HepG2 (cell line): ENCODE results near the gene FNIP2. TPM values are rescaled to one million over a fixed set of nuclear protein-coding genes. Genes with fewer than 3 reads are reported as not detected.
A peak's percentile ranks its signal among the peaks of the same experiment; 100 is the strongest.

Source experiments
- ATAC-seq: fragments of 200-7000 bp; cut with Tn5 transposase; 3 replicates; pipeline ENCODE4 v1.9.1; 2020; ENCODE audit warnings: mild to moderate bottlenecking, moderate library complexity
- BruUV-seq: library from RNA; stranded (reverse); fragments of 400-500 nt; replicated peaks from 2 replicates; lab custom pipeline; 2021; lab: Mats Ljungman, UMichigan
- CTCF ChIA-PET: fragments of 300-600 bp; formaldehyde crosslinking; extraction: SDS; loops from one replicate; lab custom pipeline; 2021; ENCODE audit warnings: low total read pairs, inconsistent platforms, low intra/inter-chr PET ratio; lab: Yijun Ruan, JAX
- POLR2A ChIA-PET: fragments of 350-600 bp; sonication (Branson Sonifier 250); formaldehyde crosslinking; loops from one replicate; lab custom pipeline; 2020; ENCODE audit warnings: antibody characterized with exemption, inconsistent platforms; lab: Yijun Ruan, JAX
- DNase-seq: peaks from one replicate; pipeline ENCODE4 v3.0.0-alpha.2; 2015; ENCODE audit warnings: low spot score
- FAIRE-seq: peaks from 3 replicates; lab custom pipeline; 2011; peaks lifted over from hg19 to GRCh38; lab: Jason Lieb, UNC
- H2AFZ ChIP-seq: one replicate; pipeline ENCODE4 v1.6.1; 2011; ENCODE audit warnings: low read length, inconsistent platforms
- H3K27ac ChIP-seq: fragments of 300-600 bp; 3 replicates; pipeline ENCODE4 v1.8.0; 2011; ENCODE audit warnings: mixed run types, mild to moderate bottlenecking, mixed read lengths, low read length, inconsistent platforms; ENCODE audit not compliant: insufficient read depth; ENCODE audit errors: extremely low read length
- H3K27me3 ChIP-seq, 2 experiments: fragments of 200-600 bp in 1 of 2; 2 replicates in 1 of 2; 3 replicates in 1 of 2; pipeline versions ENCODE4 v1.6.0 to v1.8.0; 2011; ENCODE audit warnings: low read length in 2 of 2, mild to moderate bottlenecking in 2 of 2, moderate library complexity in 2 of 2, inconsistent platforms in 1 of 2; ENCODE audit not compliant: insufficient read depth in 2 of 2, control insufficient read depth in 1 of 2
- H3K36me3 ChIP-seq, 2 experiments: fragments of 200-600 bp in 1 of 2; replicated peaks in 1 of 2; 2 replicates in 1 of 2; 3 replicates in 1 of 2; pipeline versions ENCODE4 v1.5.1 to v1.8.0; 2011; ENCODE audit warnings: low read length in 2 of 2, inconsistent platforms in 1 of 2; ENCODE audit not compliant: insufficient read depth in 2 of 2, control insufficient read depth in 1 of 2
- H3K4me1 ChIP-seq: 2 replicates; pipeline ENCODE4 v1.5.1; 2012; ENCODE audit warnings: low read length, inconsistent platforms; ENCODE audit not compliant: insufficient read depth
- H3K4me2 ChIP-seq: 2 replicates; pipeline ENCODE4 v1.6.0; 2011; ENCODE audit warnings: low read depth, low read length, inconsistent platforms
- H3K4me3 ChIP-seq, 3 experiments: fragments of 200-600 bp in 1 of 3; sonication (generic), shearing (Covaris generic) in 1 of 3; replicated peaks in 1 of 3; 2 replicates each; pipeline ENCODE4 v1.5.1; 2011 to 2016; ENCODE audit warnings: low read length in 3 of 3, inconsistent platforms in 2 of 3, low read depth in 2 of 3, mild to moderate bottlenecking in 2 of 3, control low read depth in 1 of 3, mixed read lengths in 1 of 3; ENCODE audit not compliant: insufficient read depth in 1 of 3
- H3K79me2 ChIP-seq: one replicate; pipeline ENCODE4 v1.6.1; 2011; ENCODE audit warnings: low read length, inconsistent platforms; ENCODE audit not compliant: insufficient read depth
- H3K9ac ChIP-seq: 2 replicates; pipeline ENCODE4 v1.6.0; 2011; ENCODE audit warnings: mild to moderate bottlenecking, low read depth, low read length, inconsistent platforms; ENCODE audit not compliant: insufficient read depth
- H3K9me3 ChIP-seq: 2 replicates; pipeline ENCODE4 v1.5.1; 2012; ENCODE audit warnings: mild to moderate bottlenecking, low read length
- H4K20me1 ChIP-seq: 2 replicates; pipeline ENCODE4 v1.6.0; 2011; ENCODE audit warnings: inconsistent platforms, mild to moderate bottlenecking, low read length, moderate library complexity; ENCODE audit not compliant: insufficient read depth
- ARNTL ChIP-seq: sonication (generic); formaldehyde crosslinking; IDR thresholded peaks from 2 replicates; pipeline ENCODE4 v1.4.0; 2020; ENCODE audit warnings: mild to moderate bottlenecking, missing genetic modification reagents
- KMT2A ChIP-seq: sonication (generic); formaldehyde crosslinking; IDR thresholded peaks from 2 replicates; pipeline ENCODE4 v1.4.0; 2020; ENCODE audit warnings: missing genetic modification reagents
- MXI1 ChIP-seq: IDR thresholded peaks from 3 replicates; pipeline ENCODE4 v1.6.1; 2012; ENCODE audit warnings: low read depth, low read length, inconsistent platforms, borderline replicate concordance
- PTBP1 ChIP-seq: fragments of 200-400 bp; formaldehyde crosslinking; IDR thresholded peaks from 2 replicates; pipeline ENCODE4 v1.6.1; 2018; ENCODE audit warnings: low read length, low read depth; ENCODE audit not compliant: poor library complexity, severe bottlenecking
- ZFYVE20 ChIP-seq: sonication (generic); formaldehyde crosslinking; IDR thresholded peaks from 2 replicates; pipeline ENCODE4 v1.8.0; 2023; ENCODE audit warnings: low read depth, mild to moderate bottlenecking, moderate library complexity, missing genetic modification reagents, borderline replicate concordance
- ZNF12 ChIP-seq: sonication (generic); formaldehyde crosslinking; IDR thresholded peaks from 2 replicates; pipeline ENCODE4 v1.5.0; 2020; ENCODE audit warnings: missing genetic modification reagents
- ZNF264 ChIP-seq: sonication (generic); formaldehyde crosslinking; IDR thresholded peaks from 2 replicates; pipeline ENCODE4 v1.4.0; 2020; ENCODE audit warnings: missing genetic modification reagents
- ZNF33B ChIP-seq: sonication (generic); formaldehyde crosslinking; IDR thresholded peaks from 2 replicates; pipeline ENCODE4 v1.5.1; 2020; ENCODE audit warnings: mild to moderate bottlenecking, missing genetic modification reagents
- ZNF343 ChIP-seq: sonication (generic); formaldehyde crosslinking; IDR thresholded peaks from 2 replicates; pipeline ENCODE4 v1.4.0; 2020; ENCODE audit warnings: mild to moderate bottlenecking, missing genetic modification reagents
- WGBS: methylation state at CpG from one replicate; pipeline ENCODE4 v1.1.6; 2017; ENCODE audit warnings: low lambda C conversion rate; 5-methylcytosine and 5-hydroxymethylcytosine counted together
- in situ Hi-C: cut with HindIII; loops from 2 replicates; pipeline ENCODE4 v1.10.0; 2017; ENCODE audit warnings: low pct_unique_long_range_greater_than_20kb; ENCODE audit not compliant: extremely low pct_ligation_motif_present
- intact Hi-C: fragments of 100-400 bp; cut with micrococcal nuclease; formaldehyde crosslinking; loops from one replicate; pipeline ENCODE4 v1.10.0; 2022; ENCODE audit not compliant: unreplicated experiment
- polyA plus RNA-seq, 8 experiments: library from polyadenylated mRNA; depleted of rRNA in 3 of 8; stranded (reverse) in 7 of 8; unstranded in 1 of 8; fragments of >200 nt; fragmentation: Illumina TruSeq in 4 of 8; extraction: Trizol in 4 of 8; gene quantifications; 2 replicates each; pipeline versions ENCODE4 v1.2.1 to v1.2.3, GENCODE V29; 2011 to 2016; ENCODE audit warnings: low read depth in 4 of 8, missing spikeins in 1 of 8, mixed read lengths in 1 of 8; ENCODE audit not compliant: insufficient read depth in 1 of 8
- total RNA-seq, 5 experiments: library from RNA; depleted of rRNA; stranded (reverse); fragments of >200 nt; fragmentation: Illumina TruSeq; extraction: Trizol; gene quantifications; 2 replicates each; pipeline ENCODE4 v1.2.3, GENCODE V29; 2016; ENCODE audit warnings: low read depth in 1 of 5
- TF ChIP-seq, protein P1 (sequence below): sonication (generic); formaldehyde crosslinking; IDR thresholded peaks from 2 replicates; pipeline ENCODE4 v1.4.0; 2020; ENCODE audit warnings: mild to moderate bottlenecking, missing genetic modification reagents
- TF ChIP-seq, protein P2 (sequence below): sonication (generic); formaldehyde crosslinking; IDR thresholded peaks from 2 replicates; pipeline ENCODE4 v1.5.0; 2020; ENCODE audit warnings: missing genetic modification reagents

FNIP2 gene
- total and polyA plus RNA-seq, 2 of the 13 experiments (the other 11 are each of a cell fraction or from before 2014, with no cell fraction given), result 15.5 to 21.0 TPM

DNA sequence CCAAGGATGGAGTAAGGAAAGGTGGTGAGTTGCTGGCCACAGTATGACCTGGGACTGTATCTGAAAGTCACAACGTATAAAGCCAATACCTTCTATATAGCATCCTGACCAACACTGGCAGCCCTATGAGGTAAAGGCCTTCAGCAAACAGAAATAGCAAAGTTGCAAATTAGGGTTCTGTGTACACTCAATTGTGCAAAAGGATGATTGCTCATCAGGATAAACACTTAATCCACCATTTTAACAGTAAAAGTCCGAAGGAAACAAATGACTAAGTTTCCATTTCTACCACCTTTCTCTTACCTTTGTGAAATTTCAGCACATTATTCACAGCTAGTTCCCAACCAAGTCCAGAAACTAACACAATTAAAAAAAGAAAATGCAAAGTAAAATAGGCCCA is 1.4 kb upstream of the FNIP2 start:
- FAIRE-seq, result no peak
- BruUV-seq, result no TSS peak
- no peak for ATAC-seq
- no peak overlapping the region for H2AFZ ChIP-seq
- peak overlapping the region; percentile 83 for H3K4me2 ChIP-seq
- intact Hi-C loops, result loop anchor here (5.0 kb wide), 1 partner anchor 60 kb away; no protein-coding TSS in a partner anchor
- peaks cover 54% of the 10 kb centered on the region for H3K4me1 ChIP-seq
- 21% methylated on average over 2 of the region's 2 CpGs for WGBS
- peak overlapping the region; percentile 87; the same call in 1 of the 2 replicates for H3K9ac ChIP-seq
- H3K27ac ChIP-seq, result no peak overlapping the region
- no peaks in the 10 kb centered on the region; a peak in 1 of 5 replicates for H3K27me3 ChIP-seq
- TF ChIP-seq ZNF12 (CRISPR knock-in tag) (peak; percentile 39; the same call in 1 of the 2 replicates), ZNF33B (CRISPR knock-in tag) (no peak), ZFYVE20 (CRISPR knock-in tag) (no peak), ZNF343 (no peak)
- TF ChIP-seq, all 625 proteins: peak for 1
- Histone ChIP-seq H3K9me3 (no peaks in the 10 kb centered on the region), H3K4me3 (peak overlapping the region in 2 of 3 experiments; percentile 76 to 91; a peak in 2 of 6 replicates), H3K79me2 (peaks cover 33% of the 10 kb centered on the region), H3K36me3 (no peaks in the 10 kb centered on the region), H4K20me1 (no peaks in the 10 kb centered on the region; the same call in 1 of the 2 replicates)
- ChIA-PET CTCF (no interaction called here), POLR2A (no interaction called here)
- no peak for DNase-seq
- in situ Hi-C loops, result no loop called here

DNA sequence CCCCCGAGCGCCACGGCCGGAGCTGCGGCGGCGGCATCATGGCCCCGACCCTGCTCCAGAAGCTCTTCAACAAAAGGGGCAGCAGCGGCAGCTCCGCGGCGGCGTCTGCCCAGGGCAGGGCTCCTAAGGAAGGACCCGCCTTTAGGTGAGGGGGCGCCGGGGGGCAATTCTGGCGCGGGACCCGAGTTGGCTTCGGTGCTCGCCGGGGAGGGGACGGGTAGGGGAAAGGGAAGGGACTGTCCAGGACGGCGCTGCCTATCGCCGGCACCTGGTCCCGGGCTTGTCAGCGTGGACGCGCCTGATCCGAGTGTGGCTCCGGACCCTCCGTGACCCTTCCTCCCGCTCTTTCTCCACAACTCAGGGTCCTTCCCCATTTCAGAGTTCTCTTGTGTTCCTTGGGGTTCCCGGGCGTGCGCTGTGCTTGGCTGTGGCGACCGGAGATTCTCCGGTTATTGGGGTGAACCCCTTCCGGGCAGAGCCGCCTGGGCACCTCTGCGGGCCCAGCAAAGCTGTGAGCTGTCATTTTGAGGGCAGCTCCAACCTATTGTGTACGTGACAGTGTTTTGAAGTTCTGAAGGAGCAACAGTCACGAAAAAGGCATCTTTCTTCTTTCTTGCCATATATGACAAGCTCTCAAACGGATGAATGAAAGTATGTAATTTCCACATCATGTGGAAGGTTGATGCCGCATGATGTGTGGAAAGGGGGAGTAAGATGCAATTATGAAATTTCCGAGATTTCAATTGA is 522 bp downstream of the FNIP2 start:
- Histone ChIP-seq H2AFZ (no peak overlapping the region), H3K4me3 (peak overlapping the region; percentile 91 to 99 (median 92)), H3K27me3 (no peaks in the 10 kb centered on the region; a peak in 1 of 5 replicates), H3K79me2 (peaks cover 50% of the 10 kb centered on the region), H3K4me2 (peak overlapping the region; percentile 85), H3K36me3 (no peaks in the 10 kb centered on the region), H3K4me1 (peaks cover 54% of the 10 kb centered on the region), H3K9me3 (no peaks in the 10 kb centered on the region), H4K20me1 (no peaks in the 10 kb centered on the region; the same call in 1 of the 2 replicates), H3K27ac (peak overlapping the region; percentile 56), H3K9ac (peak overlapping the region; percentile 82)
- 1% methylated on average over 37 of the region's 49 CpGs for WGBS
- peak; percentile 43 for ATAC-seq
- CTCF ChIA-PET, result no interaction called here
- no peak for FAIRE-seq
- POLR2A ChIA-PET, result interaction anchor here (1.1 to 2.2 kb wide), 4 partner anchors 13 to 58 kb away, joined by 3 to 6 read pairs (median 4); no protein-coding TSS in a partner anchor
- BruUV-seq, result no TSS peak
- DNase-seq, result no peak
- in situ Hi-C loops, result no loop called here
- intact Hi-C loops, result loop anchor here (2.0 to 5.0 kb wide), 3 partner anchors 43 to 99 kb away; partner anchors contain the start of gene C4orf46
- no peak for TF ChIP-seq PTBP1
- TF ChIP-seq ARNTL, result 0 out of 2 replicates have a peak, but pooled peaks have one; percentile 24
- no peak for TF ChIP-seq MXI1
- TF ChIP-seq KMT2A, result peak; percentile 69; the same call in 1 of the 2 replicates
- TF ChIP-seq, protein P1, sequence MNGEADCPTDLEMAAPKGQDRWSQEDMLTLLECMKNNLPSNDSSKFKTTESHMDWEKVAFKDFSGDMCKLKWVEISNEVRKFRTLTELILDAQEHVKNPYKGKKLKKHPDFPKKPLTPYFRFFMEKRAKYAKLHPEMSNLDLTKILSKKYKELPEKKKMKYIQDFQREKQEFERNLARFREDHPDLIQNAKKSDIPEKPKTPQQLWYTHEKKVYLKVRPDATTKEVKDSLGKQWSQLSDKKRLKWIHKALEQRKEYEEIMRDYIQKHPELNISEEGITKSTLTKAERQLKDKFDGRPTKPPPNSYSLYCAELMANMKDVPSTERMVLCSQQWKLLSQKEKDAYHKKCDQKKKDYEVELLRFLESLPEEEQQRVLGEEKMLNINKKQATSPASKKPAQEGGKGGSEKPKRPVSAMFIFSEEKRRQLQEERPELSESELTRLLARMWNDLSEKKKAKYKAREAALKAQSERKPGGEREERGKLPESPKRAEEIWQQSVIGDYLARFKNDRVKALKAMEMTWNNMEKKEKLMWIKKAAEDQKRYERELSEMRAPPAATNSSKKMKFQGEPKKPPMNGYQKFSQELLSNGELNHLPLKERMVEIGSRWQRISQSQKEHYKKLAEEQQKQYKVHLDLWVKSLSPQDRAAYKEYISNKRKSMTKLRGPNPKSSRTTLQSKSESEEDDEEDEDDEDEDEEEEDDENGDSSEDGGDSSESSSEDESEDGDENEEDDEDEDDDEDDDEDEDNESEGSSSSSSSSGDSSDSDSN (CRISPR knock-in tag), result 0 out of 2 replicates have a peak, but pooled peaks have one; percentile 52
- TF ChIP-seq, protein P2, sequence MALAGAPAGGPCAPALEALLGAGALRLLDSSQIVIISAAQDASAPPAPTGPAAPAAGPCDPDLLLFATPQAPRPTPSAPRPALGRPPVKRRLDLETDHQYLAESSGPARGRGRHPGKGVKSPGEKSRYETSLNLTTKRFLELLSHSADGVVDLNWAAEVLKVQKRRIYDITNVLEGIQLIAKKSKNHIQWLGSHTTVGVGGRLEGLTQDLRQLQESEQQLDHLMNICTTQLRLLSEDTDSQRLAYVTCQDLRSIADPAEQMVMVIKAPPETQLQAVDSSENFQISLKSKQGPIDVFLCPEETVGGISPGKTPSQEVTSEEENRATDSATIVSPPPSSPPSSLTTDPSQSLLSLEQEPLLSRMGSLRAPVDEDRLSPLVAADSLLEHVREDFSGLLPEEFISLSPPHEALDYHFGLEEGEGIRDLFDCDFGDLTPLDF (CRISPR knock-in tag), result peak; percentile 36; the same call in 1 of the 2 replicates
- TF ChIP-seq ZNF264, result 0 out of 2 replicates have a peak, but pooled peaks have one; percentile 11
